ENCODE data around the gene TUBGCP6.
A peak's percentile ranks its signal among the peaks of the same experiment; 100 is the strongest.

TUBGCP6 gene

GRCh38 chr22:50264104-50264745 lies 19.4 kb upstream of the TUBGCP6 start:
- H3K4me1 ChIP-seq (ENCODE audit: control insufficient read depth, low read length), result peaks cover 43% of the 10 kb centered on the region
- H4K20me1 ChIP-seq (ENCODE audit: control insufficient read depth, insufficient read depth, low read depth, low read length), result 0 out of 2 replicates have a peak, but pooled peaks cover 3% of the 10 kb centered on the region
- no peaks in the 10 kb centered on the region for H3K9me3 ChIP-seq (ENCODE audit: control insufficient read depth, insufficient read depth, low read length)
- peaks cover 1% of the 10 kb centered on the region; the same call in 1 of the 2 replicates for H3K36me3 ChIP-seq (ENCODE audit: control insufficient read depth, low read length)
- no peaks in the 10 kb centered on the region for H3K9me2 ChIP-seq (replicated peaks; ENCODE audit: control insufficient read depth, low read length)
- H3F3A ChIP-seq (ENCODE audit: control insufficient read depth, insufficient read depth), result no peaks in the 10 kb centered on the region
- no peak overlapping the region for H3K27ac ChIP-seq (ENCODE audit: low read depth, low read length)
- H3K27me3 ChIP-seq (ENCODE audit: control insufficient read depth, low read length), result no peaks in the 10 kb centered on the region
- no peak overlapping the region for H3K4me3 ChIP-seq (ENCODE audit: low read length)
- H3K4me2 ChIP-seq (ENCODE audit: low read length), result no peak overlapping the region
- no peak for TF ChIP-seq CTCF (IDR thresholded peaks at IDR 0.05; ENCODE audit: low read depth, low read length, poor library complexity, severe bottlenecking)
- TF ChIP-seq EZH2phosphoT487 (IDR thresholded peaks at IDR 0.05; ENCODE audit: borderline replicate concordance, low read length), result no peak
- peaks cover 21% of the 10 kb centered on the region for H3K79me2 ChIP-seq (ENCODE audit: control insufficient read depth, low read length)

- peaks cover 32% of the 10 kb centered on the region for H3K4me1 ChIP-seq (ENCODE audit: control insufficient read depth, low read length)
- TF ChIP-seq CTCF (IDR thresholded peaks at IDR 0.05; ENCODE audit: low read depth, low read length, poor library complexity, severe bottlenecking) (no peak), EZH2phosphoT487 (IDR thresholded peaks at IDR 0.05; ENCODE audit: borderline replicate concordance, low read length) (no peak)
- no peak overlapping the region for H3K4me2 ChIP-seq (ENCODE audit: low read length)
- H4K20me1 ChIP-seq (ENCODE audit: control insufficient read depth, insufficient read depth, low read depth, low read length), result 0 out of 2 replicates have a peak, but pooled peaks cover 3% of the 10 kb centered on the region
- no peaks in the 10 kb centered on the region for H3K9me3 ChIP-seq (ENCODE audit: control insufficient read depth, insufficient read depth, low read length)
- H3K79me2 ChIP-seq (ENCODE audit: control insufficient read depth, low read length), result peaks cover 31% of the 10 kb centered on the region
- no peaks in the 10 kb centered on the region for H3K9me2 ChIP-seq (replicated peaks; ENCODE audit: control insufficient read depth, low read length)
- H3K27ac ChIP-seq (ENCODE audit: low read depth, low read length), result no peak overlapping the region
- no peak overlapping the region for H3K4me3 ChIP-seq (ENCODE audit: low read length)
- H3F3A ChIP-seq (ENCODE audit: control insufficient read depth, insufficient read depth), result no peaks in the 10 kb centered on the region
- H3K27me3 ChIP-seq (ENCODE audit: control insufficient read depth, low read length), result no peaks in the 10 kb centered on the region
- peaks cover 12% of the 10 kb centered on the region for H3K36me3 ChIP-seq (ENCODE audit: control insufficient read depth, low read length)
Observed at GRCh38 chr22:50262973-50263617, 18.3 kb upstream of the TUBGCP6 start.

- Histone ChIP-seq H3K79me2 (ENCODE audit: control insufficient read depth, low read length) (peaks cover 31% of the 10 kb centered on the region), H3K36me3 (ENCODE audit: control insufficient read depth, low read length) (peaks cover 18% of the 10 kb centered on the region), H4K20me1 (ENCODE audit: control insufficient read depth, insufficient read depth, low read depth, low read length) (0 out of 2 replicates have a peak, but pooled peaks cover 3% of the 10 kb centered on the region), H3K27me3 (ENCODE audit: control insufficient read depth, low read length) (no peaks in the 10 kb centered on the region), H3K4me3 (ENCODE audit: low read length) (peak overlapping the region; percentile 94), H3K9me3 (ENCODE audit: control insufficient read depth, insufficient read depth, low read length) (no peaks in the 10 kb centered on the region), H3K4me2 (ENCODE audit: low read length) (peak overlapping the region; percentile 73), H3F3A (ENCODE audit: control insufficient read depth, insufficient read depth) (no peaks in the 10 kb centered on the region), H3K9me2 (replicated peaks; ENCODE audit: control insufficient read depth, low read length) (no peaks in the 10 kb centered on the region), H3K27ac (ENCODE audit: low read depth, low read length) (no peak overlapping the region), H3K4me1 (ENCODE audit: control insufficient read depth, low read length) (peaks cover 27% of the 10 kb centered on the region)
- no peak for TF ChIP-seq CTCF (IDR thresholded peaks at IDR 0.05; ENCODE audit: low read depth, low read length, poor library complexity, severe bottlenecking)
- no peak for TF ChIP-seq EZH2phosphoT487 (IDR thresholded peaks at IDR 0.05; ENCODE audit: borderline replicate concordance, low read length)
Observed at GRCh38 chr22:50262460-50262911, 17.7 kb upstream of the TUBGCP6 start.
